Loucy (cell line): Measurements from ENCODE around the gene KCNH2.
"Not testable (repeated sequence)": the region's sequence is repeated elsewhere in the genome, so short reads cannot be mapped to it uniquely, and the experiment has no call there.

ENCODE experiments used
- H2AFZ ChIP-seq: fragments of 200-600 bp; sonication (generic); 2 replicates; pipeline ENCODE4 v1.6.0; 2016; ENCODE audit warnings: antibody characterized with exemption, mild to moderate bottlenecking, low read length, moderate library complexity
- H3F3A ChIP-seq: fragments of 200-600 bp; 2 replicates; pipeline ENCODE4 v1.6.0; 2016; ENCODE audit warnings: antibody characterized with exemption, low read depth, mild to moderate bottlenecking
- H3K27me3 ChIP-seq: fragments of 200-600 bp; sonication (generic); 2 replicates; pipeline ENCODE4 v1.6.1; 2014; ENCODE audit warnings: low read length, mild to moderate bottlenecking; ENCODE audit not compliant: insufficient read depth, poor library complexity, severe bottlenecking
- H3K36me3 ChIP-seq: fragments of 200-600 bp; sonication (generic); 2 replicates; pipeline ENCODE4 v1.6.1; 2016; ENCODE audit warnings: low read length; ENCODE audit not compliant: insufficient read depth
- H3K4me1 ChIP-seq: fragments of 200-600 bp; sonication (generic); 2 replicates; pipeline ENCODE4 v1.5.1; 2014; ENCODE audit warnings: low read length, mild to moderate bottlenecking; ENCODE audit not compliant: insufficient read depth, poor library complexity, severe bottlenecking
- H3K4me2 ChIP-seq: fragments of 200-600 bp; sonication (generic); 2 replicates; pipeline ENCODE4 v1.6.0; 2014; ENCODE audit warnings: antibody characterized with exemption, low read length, low read depth, mild to moderate bottlenecking; ENCODE audit not compliant: poor library complexity, severe bottlenecking
- H3K4me3 ChIP-seq: fragments of 200-600 bp; sonication (generic); 2 replicates; pipeline ENCODE4 v1.5.1; 2014; ENCODE audit warnings: low read length, mild to moderate bottlenecking, mixed read lengths; ENCODE audit not compliant: poor library complexity, severe bottlenecking
- H3K79me2 ChIP-seq: fragments of 200-600 bp; sonication (generic); 2 replicates; pipeline ENCODE4 v1.6.1; 2014; ENCODE audit warnings: low read length; ENCODE audit not compliant: insufficient read depth
- H3K9ac ChIP-seq: fragments of 200-600 bp; sonication (generic); 2 replicates; pipeline ENCODE4 v1.6.0; 2014; ENCODE audit warnings: mild to moderate bottlenecking, low read depth, low read length, moderate library complexity; ENCODE audit not compliant: poor library complexity, severe bottlenecking
- H3K9me2 ChIP-seq: fragments of 200-600 bp; sonication (generic); replicated peaks from 2 replicates; pipeline ENCODE4 v1.6.1; 2016; ENCODE audit warnings: low read depth, low read length, mixed read lengths
- H3K9me3 ChIP-seq: fragments of 200-600 bp; sonication (generic); 2 replicates; pipeline ENCODE4 v1.6.1; 2014; ENCODE audit warnings: mild to moderate bottlenecking, antibody characterized with exemption, low read length, low read depth; ENCODE audit not compliant: insufficient read depth
- H4K20me1 ChIP-seq: fragments of 200-600 bp; sonication (generic); 2 replicates; pipeline ENCODE4 v1.6.0; 2014; ENCODE audit warnings: antibody characterized with exemption, low read length, mild to moderate bottlenecking; ENCODE audit not compliant: insufficient read depth, poor library complexity, severe bottlenecking
- EZH2phosphoT487 ChIP-seq: fragments of 200-600 bp; IDR thresholded peaks from 2 replicates; pipeline ENCODE4 v1.6.1; 2018; ENCODE audit warnings: antibody characterized with exemption, mild to moderate bottlenecking, moderate library complexity, borderline replicate concordance
- TF ChIP-seq, protein P1 (sequence below): fragments of 200-600 bp; sonication (generic); conservative IDR thresholded peaks from 2 replicates; pipeline ENCODE4 v1.5.1; 2014; ENCODE audit warnings: mild to moderate bottlenecking, antibody characterized with exemption, low read length

Gene KCNH2, protein sequence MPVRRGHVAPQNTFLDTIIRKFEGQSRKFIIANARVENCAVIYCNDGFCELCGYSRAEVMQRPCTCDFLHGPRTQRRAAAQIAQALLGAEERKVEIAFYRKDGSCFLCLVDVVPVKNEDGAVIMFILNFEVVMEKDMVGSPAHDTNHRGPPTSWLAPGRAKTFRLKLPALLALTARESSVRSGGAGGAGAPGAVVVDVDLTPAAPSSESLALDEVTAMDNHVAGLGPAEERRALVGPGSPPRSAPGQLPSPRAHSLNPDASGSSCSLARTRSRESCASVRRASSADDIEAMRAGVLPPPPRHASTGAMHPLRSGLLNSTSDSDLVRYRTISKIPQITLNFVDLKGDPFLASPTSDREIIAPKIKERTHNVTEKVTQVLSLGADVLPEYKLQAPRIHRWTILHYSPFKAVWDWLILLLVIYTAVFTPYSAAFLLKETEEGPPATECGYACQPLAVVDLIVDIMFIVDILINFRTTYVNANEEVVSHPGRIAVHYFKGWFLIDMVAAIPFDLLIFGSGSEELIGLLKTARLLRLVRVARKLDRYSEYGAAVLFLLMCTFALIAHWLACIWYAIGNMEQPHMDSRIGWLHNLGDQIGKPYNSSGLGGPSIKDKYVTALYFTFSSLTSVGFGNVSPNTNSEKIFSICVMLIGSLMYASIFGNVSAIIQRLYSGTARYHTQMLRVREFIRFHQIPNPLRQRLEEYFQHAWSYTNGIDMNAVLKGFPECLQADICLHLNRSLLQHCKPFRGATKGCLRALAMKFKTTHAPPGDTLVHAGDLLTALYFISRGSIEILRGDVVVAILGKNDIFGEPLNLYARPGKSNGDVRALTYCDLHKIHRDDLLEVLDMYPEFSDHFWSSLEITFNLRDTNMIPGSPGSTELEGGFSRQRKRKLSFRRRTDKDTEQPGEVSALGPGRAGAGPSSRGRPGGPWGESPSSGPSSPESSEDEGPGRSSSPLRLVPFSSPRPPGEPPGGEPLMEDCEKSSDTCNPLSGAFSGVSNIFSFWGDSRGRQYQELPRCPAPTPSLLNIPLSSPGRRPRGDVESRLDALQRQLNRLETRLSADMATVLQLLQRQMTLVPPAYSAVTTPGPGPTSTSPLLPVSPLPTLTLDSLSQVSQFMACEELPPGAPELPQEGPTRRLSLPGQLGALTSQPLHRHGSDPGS

DNA sequence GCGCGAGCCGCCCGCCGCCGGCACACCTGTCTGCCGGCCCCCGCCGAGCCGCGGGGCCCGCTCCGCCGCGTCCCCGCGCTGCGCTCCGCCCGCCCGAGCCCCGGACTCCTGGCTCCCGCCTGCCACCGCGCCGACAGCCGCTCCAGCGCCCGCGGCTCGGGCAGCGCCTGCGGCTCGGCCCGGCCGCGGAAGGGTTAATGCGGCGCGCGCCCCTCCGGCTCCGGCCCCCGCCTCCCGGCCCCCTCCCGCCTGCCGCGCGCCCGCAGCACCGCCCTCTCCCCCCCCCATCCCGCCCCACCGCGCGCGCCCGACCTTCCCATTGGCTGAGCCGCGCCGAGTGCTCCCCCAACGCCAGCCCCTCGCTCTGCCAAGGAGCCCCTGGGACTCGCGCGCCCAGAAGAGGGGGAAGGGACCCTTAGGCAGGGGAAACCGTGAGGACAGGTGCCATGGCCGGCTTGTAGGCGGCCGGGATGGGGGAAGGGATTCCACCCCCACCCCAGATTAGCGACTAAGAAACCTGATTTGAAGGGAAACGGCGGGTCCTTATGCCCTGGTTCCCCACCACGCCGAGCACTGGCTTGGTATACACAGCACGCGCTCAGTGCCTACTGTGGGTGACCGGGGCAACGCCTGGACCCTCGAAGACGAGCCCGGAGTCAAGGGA, at the start of gene KCNH2:
KCNH2 (minus strand) TSS at position 196 of the 664 bp plus-strand sequence. CDS start 408 bp downstream, outside the sequence.
- Histone ChIP-seq H3F3A (peaks cover 4% of the 10 kb centered on the region; the same call in 1 of the 2 replicates), H3K9me2 (no peaks in the 10 kb centered on the region), H3K4me2 (peak within 1 kb of the TSS; percentile 100), H4K20me1 (no peaks in the 10 kb centered on the region), H3K9ac (peak within 1 kb of the TSS; percentile 57), H3K27me3 (no peaks in the 10 kb centered on the region), H2AFZ (peak within 1 kb of the TSS; percentile 72), H3K9me3 (no peaks in the 10 kb centered on the region), H3K79me2 (peaks cover 3% of the 10 kb centered on the region), H3K36me3 (no peaks in the 10 kb centered on the region), H3K4me3 (peak within 1 kb of the TSS; percentile 78), H3K4me1 (peaks cover 33% of the 10 kb centered on the region)
- TF ChIP-seq EZH2phosphoT487: no peak
- TF ChIP-seq, protein P1, sequence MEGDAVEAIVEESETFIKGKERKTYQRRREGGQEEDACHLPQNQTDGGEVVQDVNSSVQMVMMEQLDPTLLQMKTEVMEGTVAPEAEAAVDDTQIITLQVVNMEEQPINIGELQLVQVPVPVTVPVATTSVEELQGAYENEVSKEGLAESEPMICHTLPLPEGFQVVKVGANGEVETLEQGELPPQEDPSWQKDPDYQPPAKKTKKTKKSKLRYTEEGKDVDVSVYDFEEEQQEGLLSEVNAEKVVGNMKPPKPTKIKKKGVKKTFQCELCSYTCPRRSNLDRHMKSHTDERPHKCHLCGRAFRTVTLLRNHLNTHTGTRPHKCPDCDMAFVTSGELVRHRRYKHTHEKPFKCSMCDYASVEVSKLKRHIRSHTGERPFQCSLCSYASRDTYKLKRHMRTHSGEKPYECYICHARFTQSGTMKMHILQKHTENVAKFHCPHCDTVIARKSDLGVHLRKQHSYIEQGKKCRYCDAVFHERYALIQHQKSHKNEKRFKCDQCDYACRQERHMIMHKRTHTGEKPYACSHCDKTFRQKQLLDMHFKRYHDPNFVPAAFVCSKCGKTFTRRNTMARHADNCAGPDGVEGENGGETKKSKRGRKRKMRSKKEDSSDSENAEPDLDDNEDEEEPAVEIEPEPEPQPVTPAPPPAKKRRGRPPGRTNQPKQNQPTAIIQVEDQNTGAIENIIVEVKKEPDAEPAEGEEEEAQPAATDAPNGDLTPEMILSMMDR: no peak

DNA sequence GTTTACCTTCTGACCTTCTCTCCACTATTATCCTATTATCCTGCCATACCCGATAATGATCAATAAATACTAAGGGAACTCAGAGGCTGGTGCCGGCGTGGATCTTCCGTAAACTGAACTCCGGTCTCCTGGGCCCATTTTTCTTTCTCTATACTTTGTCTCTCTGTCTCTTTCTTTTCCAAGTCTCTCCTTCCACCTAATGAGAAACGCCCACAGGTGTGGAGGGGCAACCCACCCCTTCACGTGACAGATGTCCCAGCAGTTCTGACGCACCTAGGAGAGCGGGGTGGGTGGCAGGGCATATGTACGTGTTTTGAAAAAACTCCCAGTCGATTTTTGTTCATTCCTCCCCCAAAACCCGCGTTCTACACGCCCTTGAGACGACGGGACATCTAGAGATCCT, 49.6 kb upstream of the KCNH2 start:
- not testable (repeated sequence) for H3K9me3 ChIP-seq, H3K4me1 ChIP-seq, H3K36me3 ChIP-seq, H3K27me3 ChIP-seq, H3K79me2 ChIP-seq, H3F3A ChIP-seq, H3K9me2 ChIP-seq, H3K9ac ChIP-seq, H4K20me1 ChIP-seq
- H2AFZ ChIP-seq: peak overlapping the region; percentile 80
- H3K4me2 ChIP-seq: peak overlapping the region; percentile 71
- H3K4me3 ChIP-seq: peak overlapping the region; percentile 82

DNA sequence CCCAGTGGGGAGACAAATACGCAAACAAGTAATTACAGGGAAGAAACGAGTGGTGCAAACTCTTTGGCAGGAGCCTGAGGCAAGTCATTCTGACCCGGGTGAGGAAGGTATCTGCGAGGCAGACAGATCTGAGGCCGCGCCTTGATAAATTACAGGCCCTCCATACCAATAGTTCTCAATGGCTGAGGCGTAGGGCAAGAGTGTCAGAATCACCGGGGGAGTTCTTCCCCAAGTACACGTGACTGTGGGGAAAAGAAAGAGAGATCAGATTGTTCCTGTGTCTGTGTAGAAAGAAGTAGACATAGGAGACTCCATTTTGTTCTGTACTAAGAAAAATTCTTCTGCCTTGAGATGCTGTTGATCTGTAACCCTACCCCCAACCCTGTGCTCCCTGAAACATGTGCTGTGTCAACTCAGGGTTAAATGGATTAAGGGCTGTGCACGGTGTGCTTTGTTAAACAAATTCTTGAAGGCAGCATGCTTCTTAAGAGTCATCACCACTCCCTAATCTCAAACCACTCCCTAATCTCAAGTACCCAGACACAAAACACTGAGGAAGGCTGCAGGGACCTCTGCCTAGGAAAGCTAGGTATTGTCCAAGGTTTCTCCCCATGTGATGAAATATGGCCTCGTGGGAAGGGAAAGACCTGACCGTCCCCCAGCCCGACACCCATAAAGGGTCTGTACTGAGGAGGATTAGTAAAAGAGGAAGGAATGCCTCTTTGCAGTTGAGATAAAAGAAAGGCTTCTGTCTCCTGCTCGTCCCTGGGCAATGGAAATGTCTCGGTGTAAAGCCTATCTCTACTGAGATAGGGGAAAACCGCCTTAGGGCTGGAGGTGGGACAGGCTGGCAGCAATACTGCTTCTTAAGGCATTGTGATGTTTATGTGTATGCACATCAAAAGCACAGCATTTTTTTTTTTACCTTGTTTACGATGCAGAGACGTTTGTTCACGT, 48.9 kb upstream of the KCNH2 start:
- not testable (repeated sequence) for H3K27me3 ChIP-seq, H3K36me3 ChIP-seq, H3K9me3 ChIP-seq, H3F3A ChIP-seq, H3K79me2 ChIP-seq, H4K20me1 ChIP-seq, H3K9ac ChIP-seq, H3K4me1 ChIP-seq, H3K9me2 ChIP-seq
- peak overlapping the region; percentile 82 for H3K4me3 ChIP-seq
- H2AFZ ChIP-seq: peak overlapping the region; percentile 80; the same call in 1 of the 2 replicates
- peak overlapping the region; percentile 71 for H3K4me2 ChIP-seq
